Epithelial cell of proximal tubule (primary cell): Measurements from ENCODE around the gene GOLT1A. TPM values are rescaled to one million over a fixed set of nuclear protein-coding genes. Genes with fewer than 3 reads are reported as not detected.

Experiments
- DNase-seq: peaks from one replicate; pipeline ENCODE4 v3.0.0-alpha.2; 2011; ENCODE audit warnings: low read depth
- H3K4me3 ChIP-seq: 2 replicates; pipeline ENCODE4 v1.5.1; 2011; ENCODE audit warnings: low read depth, mild to moderate bottlenecking, low read length
- total RNA-seq: library from RNA; depleted of rRNA; stranded (reverse); fragments of >200 nt; gene quantifications from 2 replicates; pipeline ENCODE4 v1.2.3, GENCODE V29; 2015
- TF ChIP-seq, protein P1 (sequence below): conservative IDR thresholded peaks from 2 replicates; pipeline ENCODE4 v1.5.1; 2012; ENCODE audit warnings: low read depth, mild to moderate bottlenecking, low read length

Gene GOLT1A
- total RNA-seq, 1 donor from 2014 or later, result 1.7 TPM

DNA sequence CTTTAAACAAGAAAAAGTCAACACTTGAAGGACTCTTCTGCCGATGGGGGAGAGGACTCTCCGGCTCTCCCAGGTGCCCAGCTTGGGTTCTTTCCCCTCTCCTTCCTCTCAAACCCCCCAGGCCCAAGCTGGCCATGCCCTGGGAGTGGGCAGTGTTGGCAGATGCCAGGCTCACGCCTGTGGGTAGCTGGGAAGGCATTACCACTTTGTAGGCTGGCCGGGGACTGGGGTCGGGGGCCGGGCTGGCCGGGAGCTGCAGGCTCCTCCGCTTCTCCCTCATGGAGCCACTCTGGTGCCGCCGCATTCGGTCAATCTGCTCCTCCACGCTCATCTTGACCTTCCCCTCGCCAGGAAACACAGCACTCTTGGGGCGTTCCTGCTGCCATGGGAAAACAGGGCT lies 16.4 kb upstream of the GOLT1A start:
- TF ChIP-seq, protein P1, sequence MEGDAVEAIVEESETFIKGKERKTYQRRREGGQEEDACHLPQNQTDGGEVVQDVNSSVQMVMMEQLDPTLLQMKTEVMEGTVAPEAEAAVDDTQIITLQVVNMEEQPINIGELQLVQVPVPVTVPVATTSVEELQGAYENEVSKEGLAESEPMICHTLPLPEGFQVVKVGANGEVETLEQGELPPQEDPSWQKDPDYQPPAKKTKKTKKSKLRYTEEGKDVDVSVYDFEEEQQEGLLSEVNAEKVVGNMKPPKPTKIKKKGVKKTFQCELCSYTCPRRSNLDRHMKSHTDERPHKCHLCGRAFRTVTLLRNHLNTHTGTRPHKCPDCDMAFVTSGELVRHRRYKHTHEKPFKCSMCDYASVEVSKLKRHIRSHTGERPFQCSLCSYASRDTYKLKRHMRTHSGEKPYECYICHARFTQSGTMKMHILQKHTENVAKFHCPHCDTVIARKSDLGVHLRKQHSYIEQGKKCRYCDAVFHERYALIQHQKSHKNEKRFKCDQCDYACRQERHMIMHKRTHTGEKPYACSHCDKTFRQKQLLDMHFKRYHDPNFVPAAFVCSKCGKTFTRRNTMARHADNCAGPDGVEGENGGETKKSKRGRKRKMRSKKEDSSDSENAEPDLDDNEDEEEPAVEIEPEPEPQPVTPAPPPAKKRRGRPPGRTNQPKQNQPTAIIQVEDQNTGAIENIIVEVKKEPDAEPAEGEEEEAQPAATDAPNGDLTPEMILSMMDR, result no peak
- DNase-seq, result no peak
- H3K4me3 ChIP-seq, result no peak overlapping the region

DNA sequence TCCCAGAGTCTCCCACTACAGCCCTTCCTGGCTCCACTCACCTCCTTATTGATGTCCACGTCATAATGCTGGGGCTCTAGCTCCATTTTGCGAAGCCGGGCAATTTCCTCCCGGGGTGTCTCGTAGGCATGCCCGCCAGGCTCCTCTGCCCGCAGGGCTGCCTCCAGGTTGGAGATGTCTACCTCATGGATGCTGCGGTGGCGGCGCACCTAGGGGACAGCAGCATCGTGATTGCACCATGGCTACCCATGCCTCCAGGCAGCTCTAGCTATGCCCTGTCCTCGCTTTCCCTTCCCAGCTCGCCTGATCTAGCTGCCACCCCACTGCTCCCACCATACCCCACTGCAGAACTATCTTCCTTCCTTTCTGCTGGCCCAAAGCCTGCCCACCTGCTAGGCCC lies 15.1 kb upstream of the GOLT1A start:
- no peak overlapping the region for H3K4me3 ChIP-seq
- no peak for DNase-seq
- TF ChIP-seq, protein P1, result no peak

DNA sequence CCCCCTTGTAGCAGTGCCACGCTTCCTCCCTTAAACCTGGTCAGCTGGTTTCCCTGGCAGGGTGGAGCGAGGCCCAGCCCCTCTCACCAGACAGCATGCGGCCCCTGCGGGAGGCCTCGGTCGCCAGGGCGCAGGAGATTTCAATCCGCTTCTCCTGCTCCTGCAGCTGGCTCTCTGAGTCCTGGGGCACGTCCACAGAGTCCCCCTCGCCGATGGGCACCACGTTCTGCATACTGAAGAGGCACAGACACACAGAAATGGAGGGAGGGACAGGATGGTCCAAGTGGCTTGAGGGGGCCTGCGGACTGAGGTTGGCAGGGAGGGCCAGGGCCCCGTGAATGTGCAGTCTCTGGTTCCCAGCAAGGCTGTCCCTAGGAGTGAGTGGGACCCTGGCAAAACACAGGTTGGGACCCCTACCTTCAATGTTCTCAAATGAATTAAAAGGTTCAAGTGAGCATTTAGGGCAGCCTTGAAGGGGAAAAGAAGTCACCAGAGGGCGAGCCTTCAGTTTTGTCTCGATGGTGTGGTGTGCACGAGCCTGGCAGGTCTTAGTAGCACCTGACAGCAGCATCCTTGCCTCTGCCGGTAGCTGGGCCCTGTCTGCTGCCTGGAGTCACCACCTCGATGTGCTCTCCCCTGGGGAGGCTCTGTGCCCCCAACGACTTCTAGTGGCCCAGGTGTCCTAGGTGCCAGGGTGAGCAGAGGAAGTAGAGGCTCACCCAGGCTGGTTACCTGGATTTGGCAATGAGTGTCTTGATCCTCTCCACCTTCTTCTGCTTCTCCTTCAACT lies 14.4 kb upstream of the GOLT1A start:
- no peak for DNase-seq
- H3K4me3 ChIP-seq, result no peak overlapping the region
- TF ChIP-seq, protein P1, result no peak

DNA sequence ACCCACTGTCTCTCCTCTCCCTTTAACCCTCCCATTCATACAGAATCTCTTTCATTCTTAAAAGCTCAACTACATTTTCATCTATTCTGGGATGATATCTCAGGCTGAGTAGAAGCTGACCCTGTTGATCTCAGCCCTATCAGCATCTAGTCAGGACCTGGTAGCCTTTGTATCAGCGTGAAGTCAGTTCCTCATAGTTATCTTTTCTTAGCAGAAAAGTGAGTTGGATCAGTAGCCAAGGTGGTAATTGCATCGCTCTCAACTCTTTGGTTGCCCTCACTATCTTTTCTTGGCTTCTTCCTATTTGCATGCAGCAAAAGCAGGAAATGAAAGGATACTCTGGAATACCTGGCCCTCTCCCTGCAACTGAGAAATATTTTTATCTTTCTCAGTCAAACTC lies 13.6 kb upstream of the GOLT1A start:
- TF ChIP-seq, protein P1, result no peak
- H3K4me3 ChIP-seq, result no peak overlapping the region
- DNase-seq, result no peak

DNA sequence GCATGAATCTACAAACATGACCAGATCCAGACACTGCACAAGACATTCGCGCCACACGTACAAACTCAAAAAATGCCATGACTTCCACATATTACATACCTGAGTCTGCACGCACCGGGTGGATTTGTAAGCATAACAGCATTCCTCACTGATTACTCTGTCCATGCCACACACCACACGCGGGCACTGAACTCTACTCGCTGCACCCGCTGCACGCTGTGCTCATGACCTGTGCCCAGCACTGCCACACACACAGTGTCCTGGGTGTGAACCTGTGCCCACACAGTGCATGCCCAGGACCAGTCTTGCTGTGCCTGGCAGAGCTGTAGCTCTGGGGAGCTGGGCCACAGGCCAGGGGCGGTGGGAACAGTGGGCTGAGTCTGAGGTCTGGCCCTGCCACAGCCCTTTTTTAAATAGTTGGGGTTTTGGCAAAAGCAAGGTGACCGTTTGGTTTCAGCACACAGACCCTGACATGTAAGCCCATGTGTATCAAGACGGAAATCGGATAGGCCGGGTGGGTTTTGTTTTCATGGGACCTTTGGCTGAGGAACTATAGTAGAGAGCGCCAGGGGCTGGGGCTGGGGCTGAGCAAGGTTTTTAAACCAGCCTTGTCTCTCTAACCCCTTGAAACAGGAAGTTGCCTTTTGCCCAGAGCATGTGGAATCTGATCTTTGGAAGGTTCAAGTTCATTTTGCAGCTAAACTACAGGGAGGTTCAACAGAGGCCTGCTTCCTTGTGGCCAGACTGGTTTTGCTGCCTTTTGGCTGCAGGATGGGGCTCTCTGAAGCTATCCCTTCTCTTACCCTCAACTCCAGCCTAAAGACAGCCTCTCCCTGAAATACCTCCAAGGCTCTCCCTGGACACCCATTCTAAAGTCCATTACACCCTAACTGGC lies 12.3 kb upstream of the GOLT1A start:
- DNase-seq, result peak; percentile 77
- TF ChIP-seq, protein P1, result no peak
- no peak overlapping the region for H3K4me3 ChIP-seq

DNA sequence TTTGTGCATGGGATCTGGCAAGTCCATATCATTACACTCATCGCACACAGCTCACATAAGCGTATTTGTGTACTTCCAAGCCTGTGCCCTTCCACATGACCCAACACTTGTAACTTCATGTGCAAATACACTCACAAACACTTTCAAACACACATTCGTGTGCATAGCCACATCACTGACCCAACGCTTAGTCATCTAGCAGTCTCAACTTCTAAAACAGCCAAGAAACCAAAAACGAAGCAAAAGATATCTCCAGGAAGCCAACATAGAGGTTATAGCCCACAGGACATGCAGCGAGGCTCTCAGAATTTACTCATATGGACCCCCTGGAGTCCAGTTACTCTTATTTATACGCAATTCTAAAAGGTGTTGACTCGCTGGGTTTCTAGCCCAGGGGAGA lies 10.9 kb upstream of the GOLT1A start:
- DNase-seq, result no peak
- TF ChIP-seq, protein P1, result no peak

More for the DNA sequence above, 10.9 kb upstream of the GOLT1A start:
- no peak overlapping the region for H3K4me3 ChIP-seq
